OCI-LY7 (cell line): ENCODE data around the gene CENPN. TPM values are rescaled to one million over a fixed set of nuclear protein-coding genes. Genes with fewer than 3 reads are reported as not detected.
A peak's percentile ranks its signal among the peaks of the same experiment; 100 is the strongest.

Source experiments
- BruUV-seq: library from RNA; stranded (reverse); fragments of 400-500 nt; replicated peaks from 2 replicates; lab custom pipeline; 2021; lab: Mats Ljungman, UMichigan
- CTCF ChIA-PET: fragments of 300-600 bp; sonication (Branson Sonifier 250); formaldehyde crosslinking; loops from one replicate; lab custom pipeline; 2022; ENCODE audit warnings: antibody characterized with exemption; ENCODE audit not compliant: unreplicated experiment; lab: Charles Lee
- POLR2A ChIA-PET: fragments of 300-600 bp; sonication (Branson Sonifier 250); formaldehyde crosslinking; loops from one replicate; lab custom pipeline; 2022; ENCODE audit warnings: antibody characterized with exemption; lab: Charles Lee
- DNase-seq: peaks from one replicate; pipeline ENCODE4 v3.0.0-alpha.2; 2015; ENCODE audit warnings: low spot score
- H2AFZ ChIP-seq: fragments of 200-600 bp; sonication (generic), shearing (Covaris generic); 2 replicates; pipeline ENCODE4 v1.6.1; 2014; ENCODE audit warnings: mild to moderate bottlenecking, antibody characterized with exemption, low read length, moderate library complexity
- H3K27ac ChIP-seq: fragments of 200-600 bp; sonication (generic); 2 replicates; pipeline ENCODE4 v1.5.1; 2014; ENCODE audit warnings: mixed run types, low read depth, mild to moderate bottlenecking, moderate library complexity, low read length, inconsistent platforms; ENCODE audit not compliant: poor library complexity, severe bottlenecking
- H3K36me3 ChIP-seq: fragments of 200-600 bp; sonication (generic); 2 replicates; pipeline ENCODE4 v1.6.1; 2014; ENCODE audit warnings: mild to moderate bottlenecking, antibody characterized with exemption, low read length, moderate library complexity, mixed read lengths; ENCODE audit not compliant: insufficient read depth
- H3K4me1 ChIP-seq: fragments of 200-600 bp; sonication (generic); 2 replicates; pipeline ENCODE4 v1.5.1; 2014; ENCODE audit warnings: mild to moderate bottlenecking, low read length; ENCODE audit not compliant: insufficient read depth, poor library complexity, severe bottlenecking
- H3K4me2 ChIP-seq: fragments of 200-600 bp; sonication (generic); 2 replicates; pipeline ENCODE4 v1.6.1; 2014; ENCODE audit warnings: mild to moderate bottlenecking, low read length
- H3K4me3 ChIP-seq: fragments of 200-600 bp; sonication (generic); 2 replicates; pipeline ENCODE4 v1.5.1; 2014; ENCODE audit warnings: mild to moderate bottlenecking, low read depth, low read length; ENCODE audit not compliant: poor library complexity, severe bottlenecking
- H3K79me2 ChIP-seq: fragments of 200-600 bp; sonication (generic); 2 replicates; pipeline ENCODE4 v1.6.1; 2016; ENCODE audit warnings: low read depth, mild to moderate bottlenecking, low read length, moderate library complexity, mixed read lengths; ENCODE audit not compliant: insufficient read depth
- H3K9me2 ChIP-seq: fragments of 200-600 bp; sonication (generic); 2 replicates; pipeline ENCODE4 v1.6.1; 2016; ENCODE audit warnings: mild to moderate bottlenecking, low read length, mixed read lengths; ENCODE audit not compliant: insufficient read depth
- H3K9me3 ChIP-seq: fragments of 200-600 bp; sonication (generic); 2 replicates; pipeline ENCODE4 v1.6.1; 2014; ENCODE audit warnings: mild to moderate bottlenecking, mixed run types, low read length, mixed read lengths
- H4K20me1 ChIP-seq: fragments of 200-600 bp; sonication (generic); 2 replicates; pipeline ENCODE4 v1.6.1; 2014; ENCODE audit warnings: mild to moderate bottlenecking, antibody characterized with exemption, low read length, moderate library complexity, mixed read lengths; ENCODE audit not compliant: insufficient read depth
- EZH2phosphoT487 ChIP-seq: fragments of 200-600 bp; sonication (generic); IDR thresholded peaks from 2 replicates; pipeline ENCODE4 v1.6.1; 2018; ENCODE audit warnings: low read depth, borderline replicate concordance, mild to moderate bottlenecking, mixed run types, antibody characterized with exemption, low read length, moderate library complexity, mixed read lengths
- intact Hi-C: fragments of 100-400 bp; cut with micrococcal nuclease; formaldehyde crosslinking; loops from one replicate; pipeline ENCODE4 v1.10.0; 2022; ENCODE audit not compliant: unreplicated experiment
- total RNA-seq, 2 experiments: library from RNA; depleted of rRNA in 1 of 2; stranded (reverse); fragments of >200 nt in 1 of 2; shearing (Covaris generic) in 1 of 2; gene quantifications; 2 replicates each; pipeline ENCODE4 v1.2.3, GENCODE V29; 2014 to 2022
- TF ChIP-seq, protein P1 (sequence below): fragments of 200-600 bp; sonication (generic); conservative IDR thresholded peaks from 2 replicates; pipeline ENCODE4 v1.5.1; 2014; ENCODE audit warnings: mild to moderate bottlenecking, antibody characterized with exemption, low read length, moderate library complexity, mixed read lengths

CENPN gene
- total RNA-seq, 2 experiments from 2014 or later = 51.8 to 52.4 TPM

DNA sequence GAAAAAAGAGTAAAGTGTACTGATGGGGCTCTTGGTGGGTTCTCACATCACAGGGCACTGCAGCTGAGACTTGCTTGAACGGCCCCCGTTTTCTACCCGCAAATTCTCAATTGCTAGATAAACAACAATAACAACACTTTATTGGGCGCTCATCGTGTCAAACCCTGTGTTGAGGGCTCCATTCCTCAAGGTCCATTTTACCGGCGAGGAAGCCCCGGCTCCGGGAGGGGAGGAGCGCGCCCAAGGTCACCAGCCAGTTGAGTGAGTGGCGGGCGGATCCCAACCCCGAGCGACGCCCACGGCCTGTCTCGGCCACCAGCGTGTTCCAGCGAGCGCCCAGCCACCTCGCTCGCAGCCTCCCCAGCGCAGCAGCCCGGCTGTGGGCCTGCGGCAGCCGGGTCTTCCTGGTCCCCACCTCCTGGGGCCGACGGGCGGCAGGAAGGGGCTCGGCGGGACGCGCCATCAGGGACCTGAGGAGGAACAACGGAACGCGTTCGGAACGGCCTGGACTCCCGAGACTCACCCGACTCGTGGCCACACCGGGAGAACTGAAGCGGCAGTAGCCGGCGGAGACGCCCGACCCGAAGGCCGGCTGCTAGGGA is 702 bp upstream of the CENPN start:
- Histone ChIP-seq H3K9me2 (no peaks in the 10 kb centered on the region), H3K36me3 (peaks cover 27% of the 10 kb centered on the region), H3K27ac (peak overlapping the region; percentile 86), H3K79me2 (peaks cover 92% of the 10 kb centered on the region), H4K20me1 (peaks cover 42% of the 10 kb centered on the region), H3K4me2 (peak overlapping the region; percentile 95), H3K4me3 (peak overlapping the region; percentile 75), H3K9me3 (no peaks in the 10 kb centered on the region), H2AFZ (peak overlapping the region; percentile 56), H3K4me1 (peaks cover 32% of the 10 kb centered on the region)
- TF ChIP-seq EZH2phosphoT487 = no peak
- TF ChIP-seq, protein P1, sequence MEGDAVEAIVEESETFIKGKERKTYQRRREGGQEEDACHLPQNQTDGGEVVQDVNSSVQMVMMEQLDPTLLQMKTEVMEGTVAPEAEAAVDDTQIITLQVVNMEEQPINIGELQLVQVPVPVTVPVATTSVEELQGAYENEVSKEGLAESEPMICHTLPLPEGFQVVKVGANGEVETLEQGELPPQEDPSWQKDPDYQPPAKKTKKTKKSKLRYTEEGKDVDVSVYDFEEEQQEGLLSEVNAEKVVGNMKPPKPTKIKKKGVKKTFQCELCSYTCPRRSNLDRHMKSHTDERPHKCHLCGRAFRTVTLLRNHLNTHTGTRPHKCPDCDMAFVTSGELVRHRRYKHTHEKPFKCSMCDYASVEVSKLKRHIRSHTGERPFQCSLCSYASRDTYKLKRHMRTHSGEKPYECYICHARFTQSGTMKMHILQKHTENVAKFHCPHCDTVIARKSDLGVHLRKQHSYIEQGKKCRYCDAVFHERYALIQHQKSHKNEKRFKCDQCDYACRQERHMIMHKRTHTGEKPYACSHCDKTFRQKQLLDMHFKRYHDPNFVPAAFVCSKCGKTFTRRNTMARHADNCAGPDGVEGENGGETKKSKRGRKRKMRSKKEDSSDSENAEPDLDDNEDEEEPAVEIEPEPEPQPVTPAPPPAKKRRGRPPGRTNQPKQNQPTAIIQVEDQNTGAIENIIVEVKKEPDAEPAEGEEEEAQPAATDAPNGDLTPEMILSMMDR = no peak
- peak; percentile 73 for DNase-seq
- ChIA-PET CTCF (no interaction called here), POLR2A (interaction anchor here (0.7 to 1.4 kb wide), 2 partner anchors 9 to 92 kb away, joined by 5 to 6 read pairs; no protein-coding TSS in a partner anchor)
- intact Hi-C loops = loop anchor here (1.0 to 10.0 kb wide), 3 partner anchors 70 to 728 kb away; partner anchors contain the start of gene GCSH
- no TSS peak for BruUV-seq

DNA sequence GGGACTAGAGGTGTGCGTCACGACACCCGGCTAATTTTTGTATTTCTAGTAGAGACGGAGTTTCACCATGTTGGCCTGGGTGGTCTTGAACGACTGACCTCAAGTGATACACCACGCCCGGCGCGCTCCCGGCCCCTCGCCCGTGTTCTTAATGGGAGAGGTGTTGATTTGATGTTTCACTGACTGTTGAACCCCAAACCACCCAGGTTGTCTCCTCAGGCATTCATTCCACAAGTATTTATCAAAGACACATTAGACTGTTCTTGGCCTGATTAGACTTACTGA is 1.4 kb downstream of the CENPN start:
- no TSS peak for BruUV-seq
- no peak overlapping the region for H2AFZ ChIP-seq

DNA sequence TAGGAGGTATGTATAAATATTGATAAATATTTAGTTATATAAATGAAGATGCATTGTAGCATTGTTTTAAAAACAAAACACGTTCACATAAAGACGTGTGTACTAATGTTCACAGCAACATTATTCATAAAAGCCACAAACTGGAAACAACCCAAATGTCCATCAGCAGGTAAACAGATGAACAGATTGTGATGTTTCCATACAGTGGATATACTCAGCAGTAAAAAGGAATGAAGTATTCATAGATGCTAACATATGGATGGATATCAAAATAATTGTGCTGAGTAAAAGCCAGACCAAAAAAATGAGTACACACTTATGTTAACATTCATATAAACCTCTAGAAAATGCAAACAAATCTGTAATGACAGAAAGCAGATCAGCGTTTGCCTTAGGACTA is 6.0 kb downstream of the CENPN start:
- intact Hi-C loops = no loop called here
- Histone ChIP-seq H3K4me1 (peaks cover 12% of the 10 kb centered on the region), H3K4me3 (no peak overlapping the region), H3K79me2 (peaks cover 44% of the 10 kb centered on the region), H4K20me1 (peaks cover 11% of the 10 kb centered on the region; the same call in 1 of the 2 replicates), H3K9me2 (no peaks in the 10 kb centered on the region), H3K27ac (no peak overlapping the region), H3K4me2 (no peak overlapping the region), H3K9me3 (no peaks in the 10 kb centered on the region), H3K36me3 (peaks cover 88% of the 10 kb centered on the region), H2AFZ (no peak overlapping the region)
- CTCF ChIA-PET = no interaction called here
- no TSS peak for BruUV-seq
- TF ChIP-seq, protein P1 = no peak
- TF ChIP-seq EZH2phosphoT487 = no peak
- POLR2A ChIA-PET = no interaction called here
- DNase-seq = no peak

More for the DNA sequence above, 1.4 kb downstream of the CENPN start:
- Histone ChIP-seq H3K9me2 (no peaks in the 10 kb centered on the region), H3K4me3 (peak overlapping the region; percentile 75), H3K27ac (peak overlapping the region; percentile 86), H3K9me3 (no peaks in the 10 kb centered on the region), H3K36me3 (peaks cover 43% of the 10 kb centered on the region), H3K79me2 (peaks cover 82% of the 10 kb centered on the region), H3K4me1 (peaks cover 25% of the 10 kb centered on the region), H3K4me2 (peak overlapping the region; percentile 95), H4K20me1 (peaks cover 35% of the 10 kb centered on the region)
- intact Hi-C loops = loop anchor here (10.0 kb wide), 1 partner anchor 726 kb away; no protein-coding TSS in a partner anchor
- CTCF ChIA-PET = no interaction called here
- no peak for DNase-seq
- POLR2A ChIA-PET = no interaction called here
- TF ChIP-seq, protein P1 = no peak
- no peak for TF ChIP-seq EZH2phosphoT487
